Neural cell (in vitro differentiated cells): ENCODE data around the gene MED29.
A peak's percentile ranks its signal among the peaks of the same experiment; 100 is the strongest.

Source experiments
- CTCF ChIP-seq: fragments of 450-650 bp; IDR thresholded peaks from 2 replicates; pipeline ENCODE4 v1.5.1; 2014; ENCODE audit warnings: antibody characterized with exemption, mild to moderate bottlenecking, moderate library complexity; ENCODE audit not compliant: poor library complexity, severe bottlenecking
- RAD21 ChIP-seq: fragments of 450-650 bp; conservative IDR thresholded peaks from 2 replicates; pipeline ENCODE4 v1.6.1; 2014; ENCODE audit warnings: antibody characterized with exemption, mild to moderate bottlenecking, moderate library complexity
- SMC3 ChIP-seq: fragments of 450-650 bp; conservative IDR thresholded peaks from 2 replicates; pipeline ENCODE4 v1.6.1; 2014; ENCODE audit warnings: antibody characterized with exemption, mild to moderate bottlenecking, moderate library complexity; ENCODE audit not compliant: poor library complexity

DNA sequence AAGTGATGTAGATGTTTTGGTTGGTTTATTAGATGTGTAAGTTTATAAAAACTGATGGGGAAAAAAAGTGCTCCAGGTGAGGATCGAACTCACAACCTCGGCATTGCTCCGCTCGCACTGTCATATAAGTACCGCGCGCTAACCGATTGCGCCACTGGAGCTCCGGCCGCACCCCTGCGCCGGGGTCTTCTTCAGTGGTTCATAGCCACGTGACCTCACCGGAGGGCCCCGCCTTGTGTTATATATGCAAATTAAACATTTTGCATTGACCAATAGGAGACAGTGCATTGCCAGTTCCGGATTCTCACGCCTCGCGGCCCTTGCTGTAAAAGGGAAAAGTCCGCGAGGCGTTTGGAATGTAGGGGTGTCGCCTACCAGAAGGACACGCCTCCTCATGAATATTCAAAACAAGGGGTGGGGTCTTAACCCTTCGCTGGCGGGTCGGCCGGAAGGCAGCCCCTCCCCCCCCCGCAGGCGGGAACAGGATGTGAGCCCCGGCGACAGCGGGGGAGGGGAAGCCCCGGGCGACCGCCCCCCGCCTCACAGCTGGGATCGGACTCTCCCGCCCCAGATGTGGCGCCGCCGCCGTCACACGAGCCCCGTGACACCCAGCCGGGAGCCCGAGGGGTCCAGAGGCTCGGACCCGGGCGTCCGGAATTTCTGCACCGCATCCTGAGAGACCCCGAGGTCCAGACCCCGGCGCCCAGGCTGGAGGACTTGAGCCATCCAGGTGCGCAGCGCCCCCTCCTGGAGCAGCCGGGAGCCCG is 21.1 kb downstream of the MED29 start, which contains the start of gene PLEKHG2:
- TF ChIP-seq CTCF (peak; percentile 95), RAD21 (peak; percentile 47), SMC3 (peak; percentile 38)
